Epithelial cell of prostate (primary cell): Measurements from ENCODE around the gene IDUA.

Source experiments
- DNase-seq: peaks from one replicate; pipeline ENCODE4 v3.0.0-alpha.2; 2011; ENCODE audit warnings: low read depth, low spot score
- H3K27ac ChIP-seq: fragments of 450-650 bp; 2 replicates; pipeline ENCODE4 v1.5.1; 2017; ENCODE audit warnings: mild to moderate bottlenecking

Gene IDUA

GRCh38 chr4:955931-956381 lies 30.9 kb upstream of the IDUA start:
- no peak overlapping the region for H3K27ac ChIP-seq
- no peak for DNase-seq

GRCh38 chr4:956531-957230 lies 30.2 kb upstream of the IDUA start:
- no peak overlapping the region for H3K27ac ChIP-seq
- DNase-seq = no peak

- H3K27ac ChIP-seq = no peak overlapping the region
- DNase-seq = no peak
These were observed 29.6 kb upstream of the IDUA start for GRCh38 chr4:957231-957580.

GRCh38 chr4:957581-958313 lies 29.1 kb upstream of the IDUA start:
- DNase-seq = no peak
- no peak overlapping the region for H3K27ac ChIP-seq

- H3K27ac ChIP-seq = no peak overlapping the region
These were observed 28.6 kb upstream of the IDUA start for GRCh38 chr4:958314-958665.

GRCh38 chr4:958696-959337 lies 28.0 kb upstream of the IDUA start:
- no peak overlapping the region for H3K27ac ChIP-seq
- DNase-seq = no peak

More at GRCh38 chr4:958314-958665, 28.6 kb upstream of the IDUA start:
- DNase-seq = no peak

- no peak for DNase-seq
- no peak overlapping the region for H3K27ac ChIP-seq
These were observed 27.3 kb upstream of the IDUA start for GRCh38 chr4:959338-960139.

GRCh38 chr4:960140-960635 lies 26.7 kb upstream of the IDUA start:
- no peak overlapping the region for H3K27ac ChIP-seq
- DNase-seq = no peak

GRCh38 chr4:960636-961350 lies 26.1 kb upstream of the IDUA start:
- no peak for DNase-seq
- no peak overlapping the region for H3K27ac ChIP-seq

GRCh38 chr4:961351-962230 lies 25.3 kb upstream of the IDUA start:
- no peak overlapping the region for H3K27ac ChIP-seq
- DNase-seq = no peak

- H3K27ac ChIP-seq = no peak overlapping the region
- no peak for DNase-seq
These were observed 24.3 kb upstream of the IDUA start for GRCh38 chr4:962231-963208.

- DNase-seq = no peak
- H3K27ac ChIP-seq = no peak overlapping the region
These were observed 23.3 kb upstream of the IDUA start for GRCh38 chr4:963276-964225.

- H3K27ac ChIP-seq = no peak overlapping the region
- no peak for DNase-seq
These were observed 22.4 kb upstream of the IDUA start for GRCh38 chr4:964346-965025.

GRCh38 chr4:965048-965765 lies 21.6 kb upstream of the IDUA start:
- H3K27ac ChIP-seq = no peak overlapping the region
- no peak for DNase-seq

- DNase-seq = no peak
- H3K27ac ChIP-seq = no peak overlapping the region
These were observed 21.1 kb upstream of the IDUA start for GRCh38 chr4:965766-966134.
